ENCODE results near the gene CDX1.
"Not testable (repeated sequence)": the region's sequence is repeated elsewhere in the genome, so short reads cannot be mapped to it uniquely, and the experiment has no call there.

Gene CDX1

DNA sequence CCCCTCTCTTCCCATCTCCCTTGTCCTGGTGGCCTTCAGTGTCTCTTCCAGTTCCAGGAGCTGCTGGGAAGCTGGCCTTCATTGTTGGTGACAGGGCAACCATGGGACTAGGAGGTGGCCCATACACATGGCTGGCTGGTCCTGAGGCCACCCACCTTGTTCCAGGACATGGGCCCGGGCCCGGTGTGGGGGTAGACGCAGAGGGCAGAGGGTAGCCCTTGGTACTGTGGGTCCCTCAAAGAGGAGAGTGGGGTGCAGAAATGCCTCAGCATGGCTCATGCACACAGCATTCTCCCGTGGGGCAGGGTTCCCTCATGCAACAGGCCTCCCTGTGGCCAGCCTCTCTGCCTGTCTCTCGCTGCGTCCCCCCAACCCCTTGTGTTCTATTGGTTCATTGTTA is 44.1 kb downstream of the CDX1 start:
- DNase-seq, result no peak

DNA sequence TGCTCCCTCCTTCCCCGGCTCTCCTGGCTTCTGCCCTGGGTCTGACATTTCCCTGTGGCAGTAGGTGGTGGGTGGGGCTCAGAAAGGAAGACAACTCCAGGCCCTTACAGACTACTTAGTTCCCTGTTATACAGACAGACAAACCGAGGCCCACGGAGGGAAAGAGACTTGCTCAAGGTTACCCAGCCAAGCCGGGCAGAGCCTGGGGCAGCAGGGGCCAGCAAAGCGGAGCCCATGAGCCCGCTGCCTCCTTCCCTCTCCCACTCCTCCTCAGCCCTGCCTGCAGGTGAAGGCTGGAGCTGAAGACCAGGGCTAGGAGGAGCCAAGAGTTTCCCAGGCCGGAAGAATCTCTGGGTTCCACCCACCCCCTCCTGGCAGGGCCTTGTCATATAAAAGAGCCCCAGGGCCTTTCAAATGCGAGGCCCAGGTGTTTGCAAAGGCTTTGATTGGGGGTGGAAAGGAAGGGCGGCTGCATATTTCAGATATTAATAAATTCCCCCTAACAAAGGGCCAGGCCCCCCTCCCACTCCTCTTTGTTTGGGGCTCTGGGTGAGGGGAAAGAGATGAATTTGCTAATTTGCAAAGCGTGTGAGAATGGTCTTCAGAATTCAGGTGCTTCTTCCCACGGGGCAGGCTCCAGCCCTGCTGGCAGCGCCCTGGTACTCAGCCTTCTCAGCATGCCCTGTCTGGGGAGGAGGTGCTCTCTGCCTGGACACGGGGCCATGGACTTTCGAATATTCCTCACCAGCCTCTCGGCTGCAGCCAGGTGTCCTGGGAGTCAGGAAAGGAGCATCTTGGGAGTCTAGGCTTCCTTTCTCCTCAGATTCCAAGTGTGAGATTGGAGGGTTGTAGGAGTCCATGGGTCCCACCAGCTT is 44.8 kb downstream of the CDX1 start:
- no peak for DNase-seq

DNA sequence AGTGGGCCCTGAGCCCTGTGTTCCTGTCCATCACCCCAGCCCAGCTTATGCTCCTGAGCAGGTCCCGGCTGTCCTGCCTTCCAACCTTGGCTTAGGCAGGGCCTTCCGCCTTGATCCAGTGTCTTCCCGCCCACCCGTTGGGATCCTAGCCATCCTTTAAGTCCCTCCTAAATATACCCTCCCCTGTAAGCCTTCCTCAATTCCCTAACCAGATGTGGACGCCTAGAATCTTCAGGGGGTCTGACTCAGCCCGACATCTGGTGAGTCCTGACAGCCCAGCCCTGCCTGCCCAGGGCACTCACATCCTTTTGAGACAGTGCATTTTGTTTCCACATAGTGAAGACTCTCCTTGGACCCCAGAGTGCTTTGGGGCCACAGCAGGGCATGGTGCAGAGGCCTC is 47.0 kb downstream of the CDX1 start:
- DNase-seq, result no peak

DNA sequence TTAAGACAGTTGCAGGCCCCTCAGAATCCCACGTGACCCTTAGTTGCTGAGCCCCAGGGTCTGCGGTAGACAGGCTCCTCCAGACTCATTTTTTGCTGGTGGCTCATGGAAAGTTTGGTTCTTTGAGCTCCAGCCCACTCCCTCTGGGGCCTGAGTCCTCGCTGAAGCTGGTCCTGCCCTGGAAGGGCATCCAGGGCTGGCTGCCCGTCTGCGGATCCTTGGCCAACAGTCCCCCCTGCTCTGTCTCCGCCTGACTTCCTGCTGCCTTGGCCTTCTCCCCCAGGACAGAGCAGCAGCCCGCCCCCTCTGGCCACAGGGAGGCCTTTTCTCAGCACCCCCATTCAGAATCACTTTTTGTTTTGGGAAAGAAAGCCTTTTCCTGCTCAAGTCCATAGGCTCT is 47.7 kb downstream of the CDX1 start:
- DNase-seq, result no peak

DNA sequence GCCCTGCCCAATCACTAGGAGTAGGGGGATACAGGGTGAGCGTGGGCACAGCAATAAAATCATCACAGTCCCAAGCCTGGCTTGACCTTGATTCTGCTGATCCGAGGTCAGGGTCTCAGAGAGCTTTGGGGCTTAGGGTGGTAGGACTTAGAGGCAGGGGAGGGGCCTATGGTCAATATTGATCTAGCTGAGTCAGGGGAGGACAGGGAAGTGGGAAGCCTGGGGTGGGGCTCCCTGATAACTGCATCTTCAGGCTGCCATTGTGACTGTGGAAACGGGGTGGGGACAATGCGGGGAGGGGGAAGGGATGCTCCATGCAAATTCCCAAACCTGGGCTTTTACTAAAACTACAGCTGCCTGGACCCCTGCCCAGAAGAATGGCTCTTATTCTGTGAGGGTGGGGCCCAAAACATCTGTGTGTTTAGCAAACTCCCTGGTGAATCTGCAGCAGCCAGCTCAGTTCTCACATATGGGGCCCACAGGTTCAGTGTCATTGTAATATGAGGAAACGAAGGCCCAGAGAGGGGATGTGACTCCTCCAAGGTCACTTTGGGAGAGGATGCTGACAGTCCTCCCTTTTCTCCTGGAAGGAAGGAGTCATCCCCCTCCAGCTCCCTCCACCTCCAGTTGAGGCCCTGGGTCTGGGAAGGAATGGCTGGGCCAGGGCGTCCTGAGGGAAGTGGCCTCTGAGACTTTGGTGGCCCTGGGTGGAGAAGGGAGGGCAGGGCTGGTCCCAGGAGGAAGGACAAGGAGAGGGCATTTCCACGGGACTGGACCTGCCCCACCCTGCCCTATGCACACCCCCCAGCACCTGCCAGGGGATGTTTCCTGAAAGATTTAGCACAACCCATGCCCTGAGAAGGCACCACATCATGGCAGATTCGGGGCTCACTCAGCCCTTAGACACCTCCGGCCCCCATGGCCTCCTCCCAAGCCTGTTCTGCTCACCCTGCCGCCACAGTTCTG is 49.7 kb downstream of the CDX1 start:
- no peak for DNase-seq

DNA sequence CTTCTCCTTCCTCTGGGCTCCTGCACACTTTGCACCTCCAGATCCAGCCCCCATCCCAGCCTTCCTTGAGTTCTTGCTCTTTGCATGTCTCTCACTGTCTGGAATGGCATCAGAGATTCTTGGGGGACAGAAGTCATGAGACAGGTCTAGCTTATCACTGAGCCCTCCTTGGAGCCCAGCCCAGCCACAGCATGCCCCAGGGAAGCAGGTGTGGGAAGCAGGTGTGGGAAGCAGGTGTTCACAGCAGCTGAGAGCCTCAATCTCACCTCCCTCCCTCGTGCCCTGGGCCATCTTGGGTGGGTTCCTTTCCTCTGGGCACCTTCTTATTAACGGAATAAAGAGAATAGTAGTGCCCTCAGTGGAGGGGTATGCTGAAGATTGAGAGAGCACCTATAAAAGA is 50.5 kb downstream of the CDX1 start:
- DNase-seq, result no peak

DNA sequence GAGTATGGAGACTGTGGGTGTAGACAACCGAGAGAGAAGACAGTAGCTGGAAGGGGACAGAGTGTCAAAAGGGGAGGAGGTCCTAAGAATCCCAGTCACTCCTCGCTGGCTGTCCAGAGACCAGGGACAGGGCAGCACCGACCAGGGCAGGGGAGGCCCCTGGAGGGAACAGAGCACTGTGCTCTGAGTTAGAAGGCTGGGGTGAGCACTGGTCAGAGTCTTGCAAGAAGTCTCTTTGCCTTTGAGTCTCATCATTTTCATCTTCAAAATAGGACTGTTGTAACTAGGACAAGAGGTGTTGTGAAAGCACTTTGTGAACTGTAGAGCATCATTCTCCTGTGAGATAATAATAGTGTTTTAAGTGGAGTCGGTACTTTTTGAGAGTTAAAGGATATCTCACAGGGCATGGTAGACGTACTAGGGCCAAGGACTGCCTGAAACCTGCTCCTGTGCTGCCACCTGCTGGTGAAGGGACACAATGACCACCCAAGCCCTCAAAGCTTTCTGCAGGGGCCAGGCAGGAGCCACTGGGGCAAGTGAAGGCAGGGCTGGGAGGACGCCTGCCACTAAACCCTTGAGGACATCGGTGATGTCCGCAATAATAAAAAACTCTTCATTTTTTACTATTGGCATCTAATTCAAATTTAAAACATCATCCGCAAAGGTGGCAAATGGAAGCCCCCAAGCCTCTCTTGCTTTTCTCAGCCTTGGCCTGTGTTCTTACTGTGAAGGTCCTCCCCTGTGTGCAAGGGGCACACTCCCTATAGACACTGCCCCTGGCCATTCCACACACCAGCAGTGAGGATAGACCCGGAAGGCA is 51.5 kb downstream of the CDX1 start:
- DNase-seq, result peak; percentile 63

DNA sequence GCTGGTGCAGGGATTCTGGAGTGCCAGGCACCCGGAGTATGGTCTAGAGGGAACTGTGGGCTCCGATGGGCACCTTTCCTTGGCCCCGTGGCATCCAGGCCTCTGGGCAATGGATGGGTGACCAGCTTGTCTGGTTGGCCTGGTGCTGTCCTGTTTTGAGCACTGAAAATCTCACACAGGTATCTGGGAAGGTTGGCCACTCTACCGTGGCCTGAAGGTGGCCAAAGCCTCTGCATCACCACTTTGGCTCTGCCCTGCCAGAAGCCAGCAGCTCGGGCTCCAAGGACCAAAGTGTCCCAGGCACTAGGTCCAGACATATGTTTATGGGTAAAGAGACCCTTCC is 52.1 kb downstream of the CDX1 start:
- DNase-seq, result no peak

DNA sequence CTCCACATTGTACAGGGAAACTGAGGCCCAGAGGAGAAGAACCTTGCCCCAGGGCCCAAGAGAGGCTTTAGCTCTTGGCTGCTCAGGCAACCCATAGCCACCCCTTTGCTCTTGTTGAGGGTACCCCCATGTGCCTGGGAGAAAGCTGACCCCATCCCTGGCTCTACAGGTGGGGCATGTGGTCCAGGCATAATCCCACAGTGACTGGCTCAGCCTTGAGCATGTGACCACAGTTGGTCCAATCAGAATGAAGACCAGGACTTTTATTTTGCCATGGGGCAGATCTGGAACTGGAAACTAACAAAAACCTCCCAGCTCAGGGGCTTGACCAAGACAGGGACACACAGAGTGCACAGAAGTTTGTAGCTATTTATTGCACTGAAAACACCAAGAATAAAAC is 52.6 kb downstream of the CDX1 start:
- DNase-seq, result no peak

DNA sequence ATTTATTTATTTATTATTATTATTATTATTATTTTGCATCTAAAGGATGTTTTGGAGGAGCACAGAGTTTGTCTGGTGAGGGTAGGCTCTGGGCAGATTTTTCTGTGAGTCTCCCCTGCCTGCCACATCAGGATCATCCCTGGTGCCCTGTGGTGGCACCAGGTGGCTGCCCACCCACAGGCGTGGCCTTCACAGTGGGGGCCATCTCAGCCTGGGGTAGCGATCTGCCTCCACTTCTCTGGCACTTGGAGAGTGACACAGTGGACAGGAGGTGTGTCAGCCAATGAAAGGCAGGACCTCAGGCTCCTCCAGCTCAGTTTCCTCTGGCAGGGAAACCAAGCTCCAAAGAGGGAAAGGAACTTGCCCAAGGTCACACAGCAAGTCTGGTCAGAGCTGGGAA is 53.3 kb downstream of the CDX1 start:
- DNase-seq, result no peak

DNA sequence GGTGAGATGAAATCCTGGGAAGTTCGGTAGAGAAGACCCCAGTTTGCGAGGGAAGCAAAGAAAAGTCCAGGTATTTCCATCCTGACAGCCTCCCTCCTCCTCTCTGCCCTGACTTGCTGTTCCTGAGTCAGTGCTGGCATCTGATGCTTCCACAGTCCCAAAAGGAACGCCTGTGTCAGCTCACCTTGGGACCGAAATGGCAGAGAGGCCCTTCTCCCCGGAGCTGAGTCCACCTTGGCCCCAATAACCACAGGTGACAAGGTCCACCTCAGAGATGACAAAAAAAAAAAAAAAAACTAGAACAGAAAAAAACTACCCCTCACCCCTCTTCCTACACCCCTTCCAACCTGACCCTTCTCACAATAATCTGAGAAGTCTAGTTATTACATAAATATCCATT is 54.9 kb downstream of the CDX1 start:
- no peak for DNase-seq

DNA sequence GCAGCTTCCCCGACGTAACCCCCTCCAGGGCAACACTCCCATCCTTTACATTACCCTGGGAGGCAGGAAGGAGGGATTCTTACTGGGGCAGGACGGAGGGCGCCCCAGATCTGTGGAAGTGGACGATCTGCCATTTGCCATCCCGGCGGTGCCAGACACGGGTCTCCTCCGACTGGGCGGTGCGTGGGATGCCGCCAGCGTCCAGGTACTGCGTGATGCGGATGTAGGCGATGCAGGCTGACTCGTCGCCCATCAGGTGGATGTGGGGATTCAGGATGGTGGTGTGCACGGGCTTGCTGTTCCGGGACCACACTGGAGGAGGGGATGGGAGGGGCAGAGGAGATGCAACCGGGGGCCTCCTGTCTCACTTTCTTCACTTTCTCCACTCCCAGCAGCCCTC is 56.3 kb downstream of the CDX1 start:
- no peak for DNase-seq

DNA sequence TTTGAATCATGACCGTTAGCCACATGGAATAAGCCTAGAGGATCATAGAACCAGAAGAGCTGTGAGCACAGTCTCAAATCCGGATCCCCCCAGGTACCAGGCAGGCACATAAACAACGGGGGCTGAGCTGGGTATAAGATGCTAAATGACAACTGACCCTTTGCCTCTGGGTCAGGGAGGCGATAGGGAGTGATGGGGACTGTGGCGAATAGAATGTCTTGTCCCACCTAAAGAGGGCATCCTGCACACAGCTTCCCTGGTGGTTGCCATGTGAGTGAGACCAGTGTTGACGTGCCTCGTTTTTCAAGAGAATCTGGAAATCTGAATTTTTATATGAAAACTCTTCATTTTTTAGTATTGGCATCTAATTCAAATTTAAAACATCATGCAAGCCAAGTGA is 56.9 kb downstream of the CDX1 start:
- DNase-seq, result no peak

DNA sequence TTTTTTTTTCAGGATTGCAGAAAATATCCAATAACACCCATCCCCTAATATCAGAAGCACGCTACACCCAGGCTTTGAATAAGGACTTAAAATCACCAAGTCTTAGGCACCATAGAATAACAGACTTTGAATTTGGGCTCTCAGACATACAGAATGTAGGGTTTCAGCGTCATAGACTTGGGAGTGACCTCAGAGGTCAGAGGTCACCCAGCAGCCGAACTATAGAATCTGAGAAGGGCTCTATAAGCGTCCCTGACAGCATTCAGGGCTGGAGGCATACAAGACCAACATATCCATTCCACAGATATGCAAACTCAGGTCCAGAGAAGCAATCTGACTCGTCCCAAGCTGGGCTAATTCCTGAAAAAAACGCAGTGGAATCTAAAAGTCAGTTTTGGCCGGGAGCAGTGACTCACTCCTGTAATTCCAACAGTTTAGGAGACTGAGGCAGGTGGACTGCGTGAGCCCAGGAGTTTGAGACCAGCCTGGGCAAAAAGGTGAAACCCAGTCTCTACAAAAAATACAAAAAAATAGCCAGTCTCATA is 58.0 kb downstream of the CDX1 start:
- no peak for DNase-seq

DNA sequence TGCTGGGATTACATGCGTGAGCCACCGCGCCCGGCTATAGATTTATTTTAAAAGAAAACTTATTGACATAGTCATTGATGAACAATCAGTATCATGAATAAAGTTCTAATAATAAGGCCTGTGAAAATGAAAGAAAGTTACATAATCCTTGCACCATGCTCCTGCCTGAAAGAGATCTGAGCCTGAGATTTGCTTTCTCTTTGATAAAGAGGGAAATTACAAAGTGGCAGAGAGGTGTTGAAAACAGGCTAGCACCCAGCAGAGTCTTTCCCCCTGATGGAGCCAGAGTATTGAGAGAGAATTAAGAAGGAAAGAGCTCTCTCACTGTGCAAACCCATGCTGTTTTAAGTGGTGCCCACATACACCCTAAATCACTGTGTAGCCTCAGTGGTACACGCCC is 60.5 kb downstream of the CDX1 start:
- DNase-seq, result no peak

DNA sequence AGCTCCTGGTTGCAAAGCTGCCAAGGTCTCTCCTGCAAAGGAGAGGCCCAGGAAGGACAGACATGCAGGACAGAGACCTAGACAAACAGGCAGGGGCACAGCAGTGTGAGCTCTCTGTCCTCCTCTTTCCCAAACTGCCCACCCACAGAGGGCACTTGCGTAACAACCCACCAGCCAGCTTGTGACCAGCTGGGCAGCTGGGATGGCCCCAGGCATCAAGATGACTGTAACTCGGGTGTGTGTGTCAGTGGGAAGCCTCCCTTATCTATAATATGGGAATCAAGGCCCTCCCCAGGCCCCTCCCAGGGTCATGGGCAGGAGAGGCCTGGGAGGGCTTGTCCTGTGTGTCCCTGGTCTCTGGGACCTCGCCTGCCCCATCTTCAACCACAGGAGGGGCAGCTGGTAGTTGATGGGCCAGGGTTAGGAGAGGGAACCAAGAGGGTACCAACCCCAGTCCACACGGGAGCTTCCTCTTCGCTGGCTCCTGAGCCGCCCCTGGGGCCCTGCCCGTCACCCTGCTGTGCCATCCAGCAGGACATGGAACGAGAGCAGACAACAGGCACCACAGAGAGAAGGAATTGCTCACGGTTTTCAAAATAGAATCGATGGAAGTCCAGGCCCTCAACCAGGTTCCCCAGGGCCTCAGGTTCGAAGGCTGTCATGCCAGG is 61.2 kb downstream of the CDX1 start:
- DNase-seq, result no peak

DNA sequence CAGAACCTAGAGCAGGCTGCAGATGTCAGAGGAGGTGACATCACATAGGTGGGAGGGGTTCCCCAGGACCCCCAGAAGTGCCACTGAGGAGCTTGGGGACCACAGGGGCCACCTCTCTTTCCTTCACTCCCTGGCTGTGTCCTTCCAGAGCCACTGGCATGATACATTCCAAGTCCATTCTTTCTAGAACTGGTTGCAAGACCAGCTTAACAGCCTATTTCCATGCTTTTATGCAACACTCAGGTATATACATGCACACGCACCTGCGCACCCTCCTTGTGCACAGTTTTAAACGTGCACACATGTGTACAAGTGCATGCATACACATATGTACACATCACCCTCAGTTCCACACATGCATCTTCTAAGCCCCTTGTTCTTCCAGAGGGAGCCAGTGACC is 63.0 kb downstream of the CDX1 start:
- DNase-seq, result no peak

DNA sequence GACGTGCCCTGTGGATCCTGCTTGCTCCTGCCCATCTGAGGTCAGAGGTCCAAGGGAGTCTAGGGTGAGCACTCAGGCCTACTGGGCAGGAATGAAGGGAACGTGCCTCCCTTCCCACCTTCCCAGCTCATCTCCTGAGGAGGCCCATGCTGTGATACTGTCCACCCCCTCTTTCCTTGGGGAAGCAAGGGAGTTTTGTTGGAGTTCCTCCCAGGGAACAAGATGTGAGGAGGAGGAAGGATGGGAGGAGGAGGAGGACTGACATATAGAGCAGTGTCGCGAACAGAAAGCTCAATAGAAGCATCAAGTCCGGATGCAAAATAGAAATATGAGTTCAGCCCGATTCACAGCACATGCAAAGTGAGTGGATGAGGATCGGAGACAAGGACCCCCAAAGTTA is 64.3 kb downstream of the CDX1 start:
- no peak for DNase-seq

DNA sequence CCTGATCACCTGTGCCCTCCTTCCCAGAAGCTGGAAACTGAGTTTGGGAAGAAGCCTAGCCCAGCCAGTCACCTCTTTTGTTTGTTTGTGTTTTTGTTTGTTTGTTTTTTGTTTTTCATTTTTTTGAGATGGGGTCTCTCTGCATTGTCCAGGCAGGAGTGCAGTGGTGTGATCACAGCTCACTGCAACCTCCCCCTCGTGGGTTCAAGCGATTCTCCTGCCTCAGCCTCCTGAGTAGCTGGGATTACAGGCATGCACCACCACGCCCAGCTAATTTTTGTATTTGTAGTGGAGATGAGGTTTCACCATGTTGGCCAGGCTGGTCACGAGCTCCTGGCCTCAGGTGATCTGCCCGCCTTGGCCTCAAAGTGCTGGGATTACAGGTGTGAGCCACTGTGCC is 67.1 kb downstream of the CDX1 start:
- not testable (repeated sequence) for DNase-seq
